Esophagus muscularis mucosa (tissue), 4 donors: ENCODE measurements around the gene PDE4D. TPM values are rescaled to one million over a fixed set of nuclear protein-coding genes. Genes with fewer than 3 reads are reported as not detected.

Experiments used
- DNase-seq: peaks from one replicate; pipeline ENCODE4 v3.0.0-alpha.2; 2017; ENCODE audit errors: extremely low spot score
- H3K27ac ChIP-seq, 4 donors: fragments of 200-600 bp; sonication (generic); replicated peaks in 1 of 4; 1 replicate in 3 of 4; 2 replicates in 1 of 4; pipeline ENCODE4 v1.5.1; 2016 to 2019; ENCODE audit warnings: mild to moderate bottlenecking in 1 of 4
- H3K27me3 ChIP-seq, 4 donors: fragments of 200-600 bp; sonication (generic); one replicate each; pipeline versions ENCODE4 v1.5.1 to v1.6.0; 2016 to 2019
- H3K36me3 ChIP-seq, 4 donors: fragments of 200-600 bp; sonication (generic); one replicate each; pipeline ENCODE4 v1.5.1; 2016 to 2019
- H3K4me1 ChIP-seq, 4 donors: fragments of 200-600 bp; sonication (generic); one replicate each; pipeline ENCODE4 v1.5.1; 2016 to 2019
- H3K4me3 ChIP-seq, 4 donors: fragments of 200-600 bp; sonication (generic); 1 replicate in 2 of 4; 2 replicates in 2 of 4; pipeline ENCODE4 v1.5.1; 2016 to 2019; ENCODE audit warnings: mild to moderate bottlenecking in 4 of 4, moderate library complexity in 1 of 4
- H3K9me3 ChIP-seq, 4 donors: fragments of 200-600 bp; sonication (generic); 1 replicate in 3 of 4; 2 replicates in 1 of 4; pipeline ENCODE4 v1.5.1; 2016 to 2019
- CTCF ChIP-seq, 3 experiments: fragments of 200-600 bp in 2 of 3; fragments of 450-650 bp in 1 of 3; sonication (generic) in 2 of 3; IDR thresholded peaks; one replicate each; pipeline ENCODE4 v1.5.1; 2017 to 2019; ENCODE audit warnings: antibody characterized with exemption in 3 of 3, mild to moderate bottlenecking in 2 of 3, moderate library complexity in 1 of 3
- EP300 ChIP-seq: sonication (generic); formaldehyde crosslinking; IDR thresholded peaks from one replicate; pipeline ENCODE4 v1.6.1; 2017; ENCODE audit warnings: antibody characterized with exemption
- POLR2A ChIP-seq: fragments of 450-650 bp; IDR thresholded peaks from one replicate; pipeline ENCODE4 v1.6.1; 2017; ENCODE audit warnings: antibody characterized with exemption, moderate library complexity, mild to moderate bottlenecking, low read depth
- POLR2AphosphoS5 ChIP-seq, 2 donors: sonication (generic); formaldehyde crosslinking; IDR thresholded peaks; one replicate each; pipeline ENCODE4 v1.6.1; 2017; ENCODE audit warnings: antibody characterized with exemption in 2 of 2
- WGBS: methylation state at CpG from one replicate; pipeline ENCODE4 v1.1.5; 2018; 5-methylcytosine and 5-hydroxymethylcytosine counted together
- intact Hi-C: fragments of 100-400 bp; cut with DNase I; formaldehyde crosslinking; loops from one replicate; pipeline ENCODE4 v1.15.1; 2023
- total RNA-seq, 4 donors: library from RNA; depleted of rRNA; stranded (reverse); fragments of >200 nt; gene quantifications; one replicate each; pipeline versions ENCODE4 v1.1.0 to v1.2.1, GENCODE V29; 2016

The PDE4D gene
- total RNA-seq, 4 donors from 2014 or later = 39.2 to 87.0 (median 50.2) TPM

DNA sequence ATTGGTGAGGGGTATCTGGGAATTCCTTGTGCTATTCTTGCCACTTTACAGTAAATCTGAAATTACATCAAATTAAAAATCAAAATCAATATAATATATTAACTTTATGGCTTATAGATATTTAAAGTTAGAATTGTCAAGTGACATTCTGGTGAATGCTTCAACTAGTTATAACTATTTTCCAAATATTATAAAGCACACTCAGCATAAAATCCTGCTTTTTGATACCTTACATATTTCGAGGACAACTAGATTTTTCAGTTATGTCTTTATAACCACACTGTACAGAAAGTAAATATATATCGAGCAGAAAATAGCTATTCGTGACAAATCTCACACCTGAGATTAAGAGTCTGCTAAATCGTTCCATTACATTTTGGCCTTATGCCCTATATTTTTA is 210.2 kb downstream of the PDE4D start:
- no peak for DNase-seq
- peaks cover 0 to 13% (median 8%) of the 10 kb centered on the region in 4 donors for H3K4me1 ChIP-seq
- no peaks in the 10 kb centered on the region for H3K9me3 ChIP-seq
- H3K27me3 ChIP-seq = no peaks in the 10 kb centered on the region
- no peaks in the 10 kb centered on the region for H3K36me3 ChIP-seq
- TF ChIP-seq CTCF (IDR thresholded peaks at IDR 0.05) = no peak
- TF ChIP-seq EP300 = no peak
- no peak for TF ChIP-seq POLR2A
- TF ChIP-seq POLR2AphosphoS5 (IDR thresholded peaks at IDR 0.05) = no peak
- no peak overlapping the region for H3K27ac ChIP-seq
- intact Hi-C loops = no loop called here
- 94% methylated on average over 4 of the region's 4 CpGs for WGBS
- no peak overlapping the region for H3K4me3 ChIP-seq

- Histone ChIP-seq H3K9me3 (no peaks in the 10 kb centered on the region), H3K27ac (no peak overlapping the region), H3K4me3 (no peak overlapping the region), H3K27me3 (no peaks in the 10 kb centered on the region), H3K4me1 (peaks cover 0 to 13% (median 8%) of the 10 kb centered on the region in 4 donors), H3K36me3 (no peaks in the 10 kb centered on the region)
- intact Hi-C loops = no loop called here
- WGBS = 82% methylated on average over 1 of the region's 1 CpG
- DNase-seq = no peak
- no peak for TF ChIP-seq POLR2AphosphoS5 (IDR thresholded peaks at IDR 0.05)
- TF ChIP-seq POLR2A = no peak
- TF ChIP-seq CTCF (IDR thresholded peaks at IDR 0.05) = no peak
- no peak for TF ChIP-seq EP300
Measured at GRCh38 chr5:59682542-59682941, 211.0 kb downstream of the PDE4D start.

- intact Hi-C loops = loop anchor here (10.0 kb wide), 1 partner anchor 494 kb away; no protein-coding TSS in a partner anchor
- 86% methylated on average over 2 of the region's 2 CpGs for WGBS
- no peaks in the 10 kb centered on the region for H3K36me3 ChIP-seq
- no peak for TF ChIP-seq EP300
- no peak for TF ChIP-seq POLR2AphosphoS5 (IDR thresholded peaks at IDR 0.05)
- TF ChIP-seq CTCF (IDR thresholded peaks at IDR 0.05) = no peak
- TF ChIP-seq POLR2A = no peak
- no peak for DNase-seq
- H3K4me3 ChIP-seq = no peak overlapping the region
- no peaks in the 10 kb centered on the region for H3K4me1 ChIP-seq
- no peaks in the 10 kb centered on the region for H3K9me3 ChIP-seq
- no peak overlapping the region for H3K27ac ChIP-seq
- no peaks in the 10 kb centered on the region for H3K27me3 ChIP-seq
Measured at GRCh38 chr5:59678943-59679342, 214.6 kb downstream of the PDE4D start.

DNA sequence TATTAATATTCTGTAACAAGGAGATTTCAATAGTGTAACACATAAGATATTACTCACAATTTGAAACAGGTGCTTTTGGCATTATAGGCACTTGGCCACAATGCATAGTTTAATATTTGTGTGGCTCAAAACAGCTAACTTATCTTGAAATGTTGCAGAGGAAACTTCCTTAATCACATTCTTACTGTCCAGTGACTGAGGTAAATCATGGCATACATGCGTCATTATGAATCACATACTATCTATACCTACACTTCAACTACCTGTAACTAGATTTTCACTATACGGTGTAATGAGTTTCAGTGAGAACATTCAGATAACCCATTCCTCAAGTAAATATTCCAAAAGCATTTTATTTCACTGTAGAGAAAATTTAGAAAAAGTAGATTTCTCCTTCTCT is 218.8 kb downstream of the PDE4D start:
- 88% methylated on average over 2 of the region's 2 CpGs for whole genome bisulfite sequencing
- no peak for DNase-seq
- Histone ChIP-seq H3K27ac (no peak overlapping the region), H3K36me3 (no peaks in the 10 kb centered on the region), H3K4me1 (peaks cover 0 to 5% (median 0%) of the 10 kb centered on the region in 4 donors), H3K4me3 (no peak overlapping the region), H3K27me3 (no peaks in the 10 kb centered on the region), H3K9me3 (no peaks in the 10 kb centered on the region)
- intact Hi-C loops = loop anchor here (5.0 to 10.0 kb wide), 3 partner anchors 123 to 490 kb away; no protein-coding TSS in a partner anchor
- no peak for TF ChIP-seq POLR2AphosphoS5 (IDR thresholded peaks at IDR 0.05)
- TF ChIP-seq CTCF (IDR thresholded peaks at IDR 0.05) = no peak
- no peak for TF ChIP-seq EP300
- no peak for TF ChIP-seq POLR2A
